Neuronal stem cell (in vitro differentiated cells): ENCODE data around the gene STK32B.

Experiments
- DNase-seq: peaks from one replicate; pipeline ENCODE4 v3.0.0-alpha.2; 2013; ENCODE audit warnings: low spot score
- H2AFZ ChIP-seq: one replicate; pipeline ENCODE4 v1.6.1; 2013; ENCODE audit warnings: mild to moderate bottlenecking, low read length, inconsistent platforms
- H2AK5ac ChIP-seq: 2 replicates; pipeline ENCODE4 v1.6.1; 2013; ENCODE audit warnings: low read depth, mild to moderate bottlenecking, inconsistent platforms, low read length, moderate library complexity, mixed read lengths
- H2BK120ac ChIP-seq: 2 replicates; pipeline ENCODE4 v1.6.1; 2013; ENCODE audit warnings: low read depth, mild to moderate bottlenecking, inconsistent platforms, low read length, moderate library complexity, mixed read lengths
- H2BK12ac ChIP-seq: one replicate; pipeline ENCODE4 v1.6.1; 2013; ENCODE audit warnings: low read length, inconsistent platforms
- H2BK15ac ChIP-seq: 2 replicates; pipeline ENCODE4 v1.6.1; 2013; ENCODE audit warnings: mild to moderate bottlenecking, low read length, inconsistent platforms, mixed read lengths
- H2BK5ac ChIP-seq: one replicate; pipeline ENCODE4 v1.6.1; 2013; ENCODE audit warnings: inconsistent platforms, mild to moderate bottlenecking, low read length, moderate library complexity
- H3K14ac ChIP-seq: one replicate; pipeline ENCODE4 v1.6.1; 2013; ENCODE audit warnings: low read length, inconsistent platforms
- H3K18ac ChIP-seq: 2 replicates; pipeline ENCODE4 v1.6.1; 2013; ENCODE audit warnings: low read length, inconsistent platforms
- H3K23ac ChIP-seq: 2 replicates; pipeline ENCODE4 v1.6.1; 2013; ENCODE audit warnings: low read depth, mild to moderate bottlenecking, mixed read lengths, low read length, inconsistent platforms; ENCODE audit not compliant: poor library complexity
- H3K27ac ChIP-seq: replicated peaks from 3 replicates; pipeline ENCODE4 v1.5.1; 2013; ENCODE audit warnings: low read length, inconsistent platforms
- H3K27me3 ChIP-seq, 3 experiments: 2 replicates each; pipeline ENCODE4 v1.6.1; 2013; ENCODE audit warnings: low read length in 3 of 3, mild to moderate bottlenecking in 2 of 3, inconsistent platforms in 1 of 3, low read depth in 1 of 3, mixed read lengths in 1 of 3, moderate library complexity in 1 of 3; ENCODE audit not compliant: control insufficient read depth in 3 of 3, insufficient read depth in 3 of 3
- H3K36me3 ChIP-seq, 2 donors: replicated peaks in 1 of 2; 2 replicates each; pipeline ENCODE4 v1.6.1; 2013; ENCODE audit warnings: low read length in 2 of 2; ENCODE audit not compliant: control insufficient read depth in 2 of 2, insufficient read depth in 2 of 2
- H3K4ac ChIP-seq: 2 replicates; pipeline ENCODE4 v1.6.1; 2013; ENCODE audit warnings: inconsistent platforms, mild to moderate bottlenecking, low read length, moderate library complexity
- H3K4me1 ChIP-seq, 2 donors: 1 replicate in 1 of 2; 2 replicates in 1 of 2; pipeline ENCODE4 v1.6.1; 2013; ENCODE audit warnings: low read length in 2 of 2, low read depth in 1 of 2; ENCODE audit not compliant: control insufficient read depth in 2 of 2, insufficient read depth in 1 of 2
- H3K4me2 ChIP-seq: one replicate; pipeline ENCODE4 v1.6.1; 2013; ENCODE audit warnings: mild to moderate bottlenecking, low read length, inconsistent platforms; ENCODE audit not compliant: insufficient read depth, poor library complexity, severe bottlenecking
- H3K4me3 ChIP-seq, 2 donors: 2 replicates each; pipeline ENCODE4 v1.5.1; 2013; ENCODE audit warnings: low read length in 2 of 2, mild to moderate bottlenecking in 2 of 2, inconsistent platforms in 1 of 2, moderate library complexity in 1 of 2
- H3K79me1 ChIP-seq: one replicate; pipeline ENCODE4 v1.6.1; 2013; ENCODE audit warnings: low read depth, mild to moderate bottlenecking, inconsistent platforms, low read length, moderate library complexity
- H3K9ac ChIP-seq: one replicate; pipeline ENCODE4 v1.6.1; 2013; ENCODE audit warnings: mild to moderate bottlenecking, low read depth, low read length, inconsistent platforms; ENCODE audit not compliant: poor library complexity
- H3K9me3 ChIP-seq, 2 donors: replicated peaks in 1 of 2; 2 replicates each; pipeline versions ENCODE3 to v1.6.1; 2013; ENCODE audit warnings: low read length in 2 of 2, mild to moderate bottlenecking in 2 of 2, inconsistent platforms in 1 of 2, low read depth in 1 of 2, mixed read lengths in 1 of 2, moderate library complexity in 1 of 2; ENCODE audit not compliant: control insufficient read depth in 2 of 2, insufficient read depth in 1 of 2
- H4K8ac ChIP-seq: one replicate; pipeline ENCODE4 v1.6.1; 2013; ENCODE audit warnings: low read depth, mild to moderate bottlenecking, inconsistent platforms, low read length, moderate library complexity
- H4K91ac ChIP-seq: one replicate; pipeline ENCODE4 v1.6.1; 2013; ENCODE audit warnings: low read length, low read depth, mild to moderate bottlenecking, inconsistent platforms; ENCODE audit not compliant: poor library complexity
- WGBS, 2 donors: extraction: QIAGEN DNeasy Blood & Tissue Kit; methylation state at CpG; one replicate each; pipeline ENCODE4 v1.1.7; 2013; ENCODE audit warnings: missing lambda C conversion rate in 2 of 2, mixed read lengths in 1 of 2; ENCODE audit not compliant: insufficient read length in 2 of 2, insufficient replicate concordance in 1 of 2; ENCODE audit errors: extremely low coverage in 2 of 2; 5-methylcytosine and 5-hydroxymethylcytosine counted together

Gene STK32B

GRCh38 chr4:5143306-5143861, 92.1 kb downstream of the STK32B start:
- Histone ChIP-seq H3K79me1 (no peaks in the 10 kb centered on the region), H2BK12ac (no peak overlapping the region), H3K9ac (no peak overlapping the region), H3K4me2 (no peak overlapping the region), H3K14ac (no peak overlapping the region), H3K9me3 (no peaks in the 10 kb centered on the region), H3K36me3 (no peaks in the 10 kb centered on the region), H3K18ac (no peak overlapping the region), H2BK5ac (no peak overlapping the region), H2AK5ac (no peak overlapping the region), H4K91ac (no peak overlapping the region), H2BK15ac (no peak overlapping the region), H3K27me3 (no peaks in the 10 kb centered on the region), H2BK120ac (no peak overlapping the region), H3K4ac (no peak overlapping the region), H3K4me1 (no peaks in the 10 kb centered on the region), H3K27ac (no peak overlapping the region), H3K23ac (no peak overlapping the region), H4K8ac (no peak overlapping the region), H2AFZ (no peak overlapping the region), H3K4me3 (no peak overlapping the region)
- no CpG with 5 or more reads among the region's 3 CpGs for WGBS, 2 donors
- DNase-seq: no peak

GRCh38 chr4:5143940-5144339, 92.7 kb downstream of the STK32B start:
- no peak for DNase-seq
- no peak overlapping the region for H2BK15ac ChIP-seq
- H3K4me3 ChIP-seq: no peak overlapping the region
- no peak overlapping the region for H4K8ac ChIP-seq
- no peaks in the 10 kb centered on the region for H3K9me3 ChIP-seq
- no peak overlapping the region for H3K4ac ChIP-seq
- WGBS, 2 donors: no CpG with 5 or more reads among the region's 4 CpGs
- no peaks in the 10 kb centered on the region for H3K36me3 ChIP-seq
- no peak overlapping the region for H3K18ac ChIP-seq
- H3K79me1 ChIP-seq: no peaks in the 10 kb centered on the region
- H2AK5ac ChIP-seq: no peak overlapping the region
- H2AFZ ChIP-seq: no peak overlapping the region
- H3K14ac ChIP-seq: no peak overlapping the region
- no peak overlapping the region for H3K9ac ChIP-seq
- no peak overlapping the region for H2BK5ac ChIP-seq
- no peak overlapping the region for H3K27ac ChIP-seq
- H3K4me2 ChIP-seq: no peak overlapping the region
- H3K23ac ChIP-seq: no peak overlapping the region
- no peak overlapping the region for H4K91ac ChIP-seq
- no peak overlapping the region for H2BK12ac ChIP-seq
- no peaks in the 10 kb centered on the region for H3K4me1 ChIP-seq
- no peaks in the 10 kb centered on the region for H3K27me3 ChIP-seq
- H2BK120ac ChIP-seq: no peak overlapping the region

- H2BK120ac ChIP-seq: no peak overlapping the region
- no peak overlapping the region for H3K27ac ChIP-seq
- no peak for DNase-seq
- no peak overlapping the region for H3K23ac ChIP-seq
- H3K9ac ChIP-seq: no peak overlapping the region
- H4K8ac ChIP-seq: no peak overlapping the region
- H3K79me1 ChIP-seq: no peaks in the 10 kb centered on the region
- H3K36me3 ChIP-seq: no peaks in the 10 kb centered on the region
- H3K4me2 ChIP-seq: no peak overlapping the region
- no peaks in the 10 kb centered on the region for H3K4me1 ChIP-seq
- no peak overlapping the region for H3K14ac ChIP-seq
- no peaks in the 10 kb centered on the region for H3K27me3 ChIP-seq
- no peak overlapping the region for H3K4ac ChIP-seq
- no peak overlapping the region for H2BK5ac ChIP-seq
- no CpG with 5 or more reads among the region's 2 CpGs for WGBS, 2 donors
- no peak overlapping the region for H2AFZ ChIP-seq
- no peak overlapping the region for H2BK15ac ChIP-seq
- no peak overlapping the region for H4K91ac ChIP-seq
- no peak overlapping the region for H3K4me3 ChIP-seq
- H3K9me3 ChIP-seq: no peaks in the 10 kb centered on the region
- no peak overlapping the region for H3K18ac ChIP-seq
- no peak overlapping the region for H2AK5ac ChIP-seq
- no peak overlapping the region for H2BK12ac ChIP-seq
These were observed 93.1 kb downstream of the STK32B start for GRCh38 chr4:5144384-5144783.

- Histone ChIP-seq H3K14ac (no peak overlapping the region), H2AK5ac (no peak overlapping the region), H3K4ac (no peak overlapping the region), H3K4me3 (no peak overlapping the region), H2AFZ (no peak overlapping the region), H3K9ac (no peak overlapping the region), H3K23ac (no peak overlapping the region), H4K91ac (no peak overlapping the region), H2BK120ac (no peak overlapping the region), H3K4me1 (no peaks in the 10 kb centered on the region), H3K36me3 (no peaks in the 10 kb centered on the region), H3K9me3 (no peaks in the 10 kb centered on the region), H4K8ac (no peak overlapping the region), H3K27me3 (no peaks in the 10 kb centered on the region), H2BK12ac (no peak overlapping the region), H3K79me1 (no peaks in the 10 kb centered on the region), H2BK15ac (no peak overlapping the region), H2BK5ac (no peak overlapping the region), H3K18ac (no peak overlapping the region), H3K4me2 (no peak overlapping the region), H3K27ac (no peak overlapping the region)
- WGBS, 2 donors: no CpG with 5 or more reads among the region's 6 CpGs
- DNase-seq: no peak
These were observed 95.0 kb downstream of the STK32B start for GRCh38 chr4:5146248-5146647.
